Bone marrow (tissue), 2 donors: Measurements from ENCODE around the gene CDK8.

Experiments used
- DNase-seq, 2 donors: peaks; one replicate each; lab custom pipeline; 2025; lab: John Stamatoyannopoulos, UW

CDK8 gene

GRCh38 chr13:26445092-26445491, 191.2 kb downstream of the CDK8 start:
- no peak for DNase-seq

- no peak for DNase-seq
Observed at GRCh38 chr13:26446751-26447150, 192.8 kb downstream of the CDK8 start.

GRCh38 chr13:26448032-26448431, 194.1 kb downstream of the CDK8 start:
- no peak for DNase-seq

GRCh38 chr13:26449063-26449848, 195.3 kb downstream of the CDK8 start:
- no peak for DNase-seq
